GM12878 (cell line): ENCODE measurements around the gene KIAA1217.

Experiments used
- CHD4 ChIP-seq: fragments of 200-600 bp; sonication (generic); IDR thresholded peaks from 2 replicates; pipeline ENCODE4 v1.6.1; 2016; ENCODE audit warnings: mild to moderate bottlenecking
- CTCF ChIP-seq, 3 experiments: IDR thresholded peaks in 2 of 3; conservative IDR thresholded peaks in 1 of 3; 2 replicates each; pipeline ENCODE4 v1.5.1; 2011; ENCODE audit warnings: low read depth in 3 of 3, low read length in 3 of 3, mild to moderate bottlenecking in 3 of 3, control low read depth in 2 of 3, moderate library complexity in 2 of 3, inconsistent platforms in 1 of 3, mixed read lengths in 1 of 3; ENCODE audit not compliant: control insufficient read depth in 2 of 3, insufficient read depth in 1 of 3; ENCODE audit errors: extremely low read depth in 1 of 3
- EGR1 ChIP-seq, 2 experiments: IDR thresholded peaks; 1 replicate in 1 of 2; 2 replicates in 1 of 2; pipeline ENCODE4 v1.6.1; 2011 to 2012; ENCODE audit warnings: low read depth in 2 of 2, low read length in 2 of 2, borderline replicate concordance in 1 of 2, mild to moderate bottlenecking in 1 of 2, moderate library complexity in 1 of 2
- EP300 ChIP-seq, 2 experiments: fragments of 150-350 bp in 1 of 2; IDR thresholded peaks; 2 replicates each; pipeline ENCODE4 v1.6.1; 2011 to 2012; ENCODE audit warnings: low read depth in 2 of 2, low read length in 2 of 2, borderline replicate concordance in 1 of 2, improper control_type of control experiment in 1 of 2, inconsistent platforms in 1 of 2; ENCODE audit not compliant: control insufficient read depth in 1 of 2
- POLR2A ChIP-seq: IDR thresholded peaks from 2 replicates; pipeline ENCODE4 v1.6.1; 2011; ENCODE audit warnings: low read depth, mild to moderate bottlenecking, low read length
- POLR2AphosphoS5 ChIP-seq: IDR thresholded peaks from 2 replicates; pipeline ENCODE4 v1.6.1; 2011; ENCODE audit warnings: mild to moderate bottlenecking, low read length, inconsistent platforms
- SIN3A ChIP-seq: IDR thresholded peaks from 2 replicates; pipeline ENCODE4 v1.6.1; 2012; ENCODE audit warnings: low read depth, low read length, improper control_type of control experiment
- SREBF2 ChIP-seq: IDR thresholded peaks from 2 replicates; pipeline ENCODE4 v1.6.1; 2012; ENCODE audit warnings: mild to moderate bottlenecking, low read length
- ZZZ3 ChIP-seq: IDR thresholded peaks from 2 replicates; pipeline ENCODE4 v1.6.1; 2011; ENCODE audit warnings: low read depth; ENCODE audit not compliant: control insufficient read depth, insufficient read length

DNA sequence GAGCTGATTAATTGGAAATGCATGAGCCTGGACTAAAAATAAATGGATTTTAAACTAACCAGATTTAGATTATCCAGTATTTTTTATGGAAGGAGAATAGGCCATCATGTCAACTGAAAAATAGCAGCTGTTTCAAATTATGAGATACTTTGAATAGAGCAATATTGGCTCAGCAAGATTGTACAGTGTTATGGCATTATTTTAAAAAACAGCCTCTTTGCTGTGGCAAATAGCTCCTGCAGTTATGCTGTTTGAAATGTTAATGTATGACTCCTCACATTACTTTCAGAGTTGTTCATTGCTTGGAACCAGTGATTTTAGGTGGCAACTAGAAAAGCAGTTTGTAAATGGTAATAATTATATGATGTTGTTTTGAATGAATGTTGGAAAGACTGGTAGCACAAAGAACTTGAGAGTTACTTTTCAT lies 244.5 kb downstream of the KIAA1217 start:
- no peak for TF ChIP-seq SIN3A
- no peak for TF ChIP-seq POLR2AphosphoS5
- no peak for TF ChIP-seq CTCF (IDR thresholded peaks at IDR 0.05 in 2 of 3, conservative IDR thresholded peaks at IDR 0.05 in 1 of 3; ENCODE audit: control insufficient read depth in 2 of 3, extremely low read depth in 1 of 3, insufficient read depth in 1 of 3, low read depth in 3 of 3, low read length in 3 of 3)
- TF ChIP-seq CHD4, result no peak
- no peak for TF ChIP-seq ZZZ3
- TF ChIP-seq POLR2A, result no peak
- no peak for TF ChIP-seq EGR1 (IDR thresholded peaks at IDR 0.05; ENCODE audit: borderline replicate concordance in 1 of 2, low read depth in 2 of 2, low read length in 2 of 2)
- no peak for TF ChIP-seq SREBF2
- TF ChIP-seq EP300 (IDR thresholded peaks at IDR 0.05; ENCODE audit: borderline replicate concordance in 1 of 2, control insufficient read depth in 1 of 2, low read depth in 2 of 2, low read length in 2 of 2), result no peak
